ENCODE results near the gene IPO11.

The IPO11 gene

GRCh38 chr5:62412549-62413329, at the start of gene IPO11:
TSS of gene IPO11 (plus strand) at chr5:62412763. CDS start at chr5:62437280, 24,517 bp downstream.
- DNase-seq (ENCODE audit: low read depth): peak; percentile 97
- TF ChIP-seq CTCF (IDR thresholded peaks at IDR 0.05; ENCODE audit: low read depth, low read length, missing control alignments): no peak
- peak within 1 kb of the TSS; percentile 62 for H3K4me3 ChIP-seq (ENCODE audit: low read depth, low read length)

GRCh38 chr5:62369039-62369438, 43.5 kb upstream of the IPO11 start:
- no peak for TF ChIP-seq CTCF (IDR thresholded peaks at IDR 0.05; ENCODE audit: low read depth, low read length, missing control alignments)
- DNase-seq (ENCODE audit: low read depth): no peak
- no peak overlapping the region for H3K4me3 ChIP-seq (ENCODE audit: low read depth, low read length)

DNA sequence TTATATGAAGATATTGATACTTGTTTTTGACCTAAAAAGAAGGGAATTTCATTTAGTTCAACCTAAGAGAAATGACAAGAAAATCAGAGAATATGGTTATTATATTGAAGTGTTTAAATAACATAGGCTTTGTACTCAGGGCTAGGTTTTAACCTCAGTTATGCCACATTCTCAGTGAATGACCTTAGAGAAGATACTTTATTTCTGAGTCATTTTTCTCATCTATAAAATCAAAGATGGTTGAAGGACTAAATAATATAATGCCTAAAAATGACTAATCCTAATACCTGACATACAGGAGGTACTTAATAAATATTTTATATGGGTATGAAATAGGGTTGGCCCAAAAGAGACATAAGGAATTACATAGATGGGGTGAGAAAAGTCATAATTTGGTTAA, 41.2 kb upstream of the IPO11 start:
- TF ChIP-seq CTCF (IDR thresholded peaks at IDR 0.05; ENCODE audit: low read depth, low read length, missing control alignments): no peak
- no peak for DNase-seq (ENCODE audit: low read depth)
- H3K4me3 ChIP-seq (ENCODE audit: low read depth, low read length): no peak overlapping the region

DNA sequence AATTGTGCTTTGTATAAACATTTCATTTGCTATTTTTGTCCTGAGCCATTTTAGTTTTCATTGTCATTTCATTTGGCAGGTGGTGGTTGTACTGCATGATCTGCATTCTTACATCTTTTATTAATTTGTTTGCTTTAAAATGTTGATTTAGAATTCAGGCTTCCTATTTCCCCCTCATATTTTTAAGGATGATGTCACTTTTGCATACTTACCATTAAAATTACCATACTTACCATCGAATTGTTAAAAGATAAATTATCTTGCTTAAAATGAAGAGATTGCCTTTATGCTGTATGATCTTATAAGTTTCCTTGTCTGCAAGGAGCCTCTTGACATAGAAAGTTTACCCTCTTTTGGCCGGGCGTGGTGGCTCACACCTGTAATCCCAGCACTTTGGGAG, 40.0 kb upstream of the IPO11 start:
- no peak overlapping the region for H3K4me3 ChIP-seq (ENCODE audit: low read depth, low read length)
- DNase-seq (ENCODE audit: low read depth): no peak
- TF ChIP-seq CTCF (IDR thresholded peaks at IDR 0.05; ENCODE audit: low read depth, low read length, missing control alignments): no peak

GRCh38 chr5:62373382-62373781, 39.2 kb upstream of the IPO11 start:
- no peak overlapping the region for H3K4me3 ChIP-seq (ENCODE audit: low read depth, low read length)
- TF ChIP-seq CTCF (IDR thresholded peaks at IDR 0.05; ENCODE audit: low read depth, low read length, missing control alignments): no peak
- DNase-seq (ENCODE audit: low read depth): no peak

GRCh38 chr5:62374090-62374489, 38.5 kb upstream of the IPO11 start:
- DNase-seq (ENCODE audit: low read depth): no peak
- no peak for TF ChIP-seq CTCF (IDR thresholded peaks at IDR 0.05; ENCODE audit: low read depth, low read length, missing control alignments)
- no peak overlapping the region for H3K4me3 ChIP-seq (ENCODE audit: low read depth, low read length)

GRCh38 chr5:62375627-62376026, 36.9 kb upstream of the IPO11 start:
- H3K4me3 ChIP-seq (ENCODE audit: low read depth, low read length): no peak overlapping the region
- DNase-seq (ENCODE audit: low read depth): no peak
- no peak for TF ChIP-seq CTCF (IDR thresholded peaks at IDR 0.05; ENCODE audit: low read depth, low read length, missing control alignments)

Data from GM12864 (cell line).